Stimulated activated CD4-positive, alpha-beta T cell treated with anti-CD3 and anti-CD28 coated beads, Interleukin-12 subunit alpha, Interleukin-12 subunit beta, amount 100 ng/mL, for 48 hours (primary cell): ENCODE data around the gene HHAT.
A peak's percentile ranks its signal among the peaks of the same experiment; 100 is the strongest.

Experiments used
- DNase-seq, 3 donors: peaks; one replicate each; pipeline ENCODE4 v3.0.0-alpha.2; 2020; ENCODE audit warnings: low read depth in 2 of 3, low spot score in 1 of 3

The HHAT gene

GRCh38 chr1:210328746-210329503 is at the start of gene HHAT:
TSS of gene HHAT (plus strand) at chr1:210328902. CDS start at chr1:210348976, 20,074 bp downstream.
- DNase-seq = peak in 2 of 3 donors; percentile 28 to 63

- DNase-seq = no peak
These were observed 48.5 kb upstream of the HHAT start for GRCh38 chr1:210280221-210280620.

GRCh38 chr1:210288116-210288515 is 40.6 kb upstream of the HHAT start:
- DNase-seq = no peak

GRCh38 chr1:210289248-210289647 is 39.5 kb upstream of the HHAT start:
- no peak for DNase-seq

- DNase-seq = no peak
These were observed 37.5 kb upstream of the HHAT start for GRCh38 chr1:210291081-210291764.

- DNase-seq = no peak
These were observed 36.9 kb upstream of the HHAT start for GRCh38 chr1:210291786-210292230.

- DNase-seq = peak; percentile 17 to 33 (median 26)
These were observed 36.4 kb upstream of the HHAT start for GRCh38 chr1:210292231-210292871.

- no peak for DNase-seq
These were observed 35.5 kb upstream of the HHAT start for GRCh38 chr1:210293171-210293607.

- DNase-seq = no peak
These were observed 33.5 kb upstream of the HHAT start for GRCh38 chr1:210294999-210295745.

- no peak for DNase-seq
These were observed 32.0 kb upstream of the HHAT start for GRCh38 chr1:210296682-210297081.

- no peak for DNase-seq
These were observed 30.4 kb upstream of the HHAT start for GRCh38 chr1:210298296-210298695.

GRCh38 chr1:210298936-210299335 is 29.8 kb upstream of the HHAT start:
- no peak for DNase-seq

- DNase-seq = no peak
These were observed 29.2 kb upstream of the HHAT start for GRCh38 chr1:210299501-210299900.

- no peak for DNase-seq
These were observed 27.6 kb upstream of the HHAT start for GRCh38 chr1:210300923-210301614.

- no peak for DNase-seq
These were observed 27.1 kb upstream of the HHAT start for GRCh38 chr1:210301615-210302000.

GRCh38 chr1:210302501-210302900 is 26.2 kb upstream of the HHAT start:
- DNase-seq = no peak

- no peak for DNase-seq
These were observed 25.3 kb upstream of the HHAT start for GRCh38 chr1:210303391-210303790.

- DNase-seq = no peak
These were observed 18.0 kb upstream of the HHAT start for GRCh38 chr1:210310562-210311153.

- DNase-seq = no peak
These were observed 16.8 kb upstream of the HHAT start for GRCh38 chr1:210311726-210312493.
